Peyer's patch (tissue), 4 donors: Measurements from ENCODE around the gene TXNDC17.

Experiments used
- POLR2A ChIP-seq, 2 donors: fragments of 450-650 bp; IDR thresholded peaks; one replicate each; pipeline ENCODE4 v1.5.1; 2017; ENCODE audit warnings: antibody characterized with exemption in 2 of 2, mild to moderate bottlenecking in 2 of 2, moderate library complexity in 2 of 2
- TF ChIP-seq, protein P1 (sequence below), 6 experiments: fragments of 450-650 bp in 4 of 6; fragments of 200-600 bp in 2 of 6; sonication (generic) in 1 of 6; IDR thresholded peaks; one replicate each; pipeline ENCODE4 v1.5.1; 2017 to 2019; ENCODE audit warnings: antibody characterized with exemption in 6 of 6, mild to moderate bottlenecking in 3 of 6, moderate library complexity in 1 of 6

DNA sequence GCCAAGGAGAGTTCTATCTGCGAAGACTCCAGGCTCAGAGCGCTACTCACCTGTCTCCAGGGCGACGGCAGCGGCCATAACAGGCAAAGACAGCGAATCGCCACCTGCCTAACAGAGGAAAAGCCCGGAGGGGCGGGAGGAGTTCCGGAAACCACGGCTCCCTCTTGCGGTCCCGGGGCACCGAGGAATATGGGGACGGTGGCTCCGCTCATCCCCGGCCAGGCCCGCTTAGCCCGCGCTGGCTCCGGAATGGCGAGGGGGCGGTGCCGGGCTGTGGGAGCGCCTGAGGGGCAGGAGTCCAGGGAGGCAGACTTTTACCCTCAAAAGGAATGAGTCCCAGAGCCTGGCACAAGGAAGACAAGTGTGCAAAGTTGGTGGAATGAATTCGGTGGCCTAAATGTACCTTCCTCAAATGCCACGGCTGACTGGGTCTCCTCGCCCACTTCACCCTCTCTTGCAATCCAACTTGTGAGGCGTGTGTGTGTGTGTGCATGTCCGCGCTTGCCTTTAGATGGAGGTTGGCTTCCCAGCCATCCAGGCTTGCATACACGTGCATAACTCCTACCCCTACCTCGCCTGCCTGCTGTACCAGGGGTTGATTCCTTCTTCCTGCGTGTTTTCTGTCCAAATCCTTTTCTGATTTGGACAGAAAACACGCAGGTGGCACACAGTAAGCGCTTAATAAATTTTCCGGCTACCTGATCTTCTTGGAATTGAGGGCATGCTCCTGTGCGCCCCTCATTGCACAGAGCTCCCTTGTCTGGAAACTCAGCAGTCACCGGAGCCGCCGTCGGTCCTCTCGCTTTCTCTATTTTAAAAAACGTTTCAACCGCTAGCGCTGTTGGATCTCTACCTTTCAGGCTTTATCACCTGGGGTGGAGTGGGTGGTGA is 14.2 kb downstream of the TXNDC17 start:
- TF ChIP-seq, protein P1, sequence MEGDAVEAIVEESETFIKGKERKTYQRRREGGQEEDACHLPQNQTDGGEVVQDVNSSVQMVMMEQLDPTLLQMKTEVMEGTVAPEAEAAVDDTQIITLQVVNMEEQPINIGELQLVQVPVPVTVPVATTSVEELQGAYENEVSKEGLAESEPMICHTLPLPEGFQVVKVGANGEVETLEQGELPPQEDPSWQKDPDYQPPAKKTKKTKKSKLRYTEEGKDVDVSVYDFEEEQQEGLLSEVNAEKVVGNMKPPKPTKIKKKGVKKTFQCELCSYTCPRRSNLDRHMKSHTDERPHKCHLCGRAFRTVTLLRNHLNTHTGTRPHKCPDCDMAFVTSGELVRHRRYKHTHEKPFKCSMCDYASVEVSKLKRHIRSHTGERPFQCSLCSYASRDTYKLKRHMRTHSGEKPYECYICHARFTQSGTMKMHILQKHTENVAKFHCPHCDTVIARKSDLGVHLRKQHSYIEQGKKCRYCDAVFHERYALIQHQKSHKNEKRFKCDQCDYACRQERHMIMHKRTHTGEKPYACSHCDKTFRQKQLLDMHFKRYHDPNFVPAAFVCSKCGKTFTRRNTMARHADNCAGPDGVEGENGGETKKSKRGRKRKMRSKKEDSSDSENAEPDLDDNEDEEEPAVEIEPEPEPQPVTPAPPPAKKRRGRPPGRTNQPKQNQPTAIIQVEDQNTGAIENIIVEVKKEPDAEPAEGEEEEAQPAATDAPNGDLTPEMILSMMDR (IDR thresholded peaks at IDR 0.05) = peak in 3 of 6 experiments; percentile 14 to 17 (median 14)
- TF ChIP-seq POLR2A (IDR thresholded peaks at IDR 0.05) = no peak
